H1 (cell line): ENCODE results near the gene FZD8. TPM values are rescaled to one million over a fixed set of nuclear protein-coding genes. Genes with fewer than 3 reads are reported as not detected.

Experiments
- BCL11A ChIP-seq, 2 experiments: IDR thresholded peaks; one replicate each; pipeline ENCODE4 v1.6.1; 2011; ENCODE audit warnings: low read depth in 2 of 2, low read length in 2 of 2, mild to moderate bottlenecking in 2 of 2
- CEBPB ChIP-seq: IDR thresholded peaks from 2 replicates; pipeline ENCODE4 v1.6.1; 2012; ENCODE audit warnings: low read depth, low read length
- EGR1 ChIP-seq: IDR thresholded peaks from 2 replicates; pipeline ENCODE4 v1.6.1; 2011; ENCODE audit warnings: low read depth, low read length, borderline replicate concordance
- KDM1A ChIP-seq: fragments of 200-600, 300-600 bp; sonication (generic); IDR thresholded peaks from 2 replicates; pipeline ENCODE4 v1.7.1; 2016; ENCODE audit warnings: mild to moderate bottlenecking, low read length, borderline replicate concordance
- RXRA ChIP-seq: IDR thresholded peaks from 2 replicates; pipeline ENCODE4 v1.6.1; 2011; ENCODE audit warnings: low read depth, mild to moderate bottlenecking, low read length, moderate library complexity; ENCODE audit not compliant: insufficient read depth
- SUZ12 ChIP-seq: fragments of 200-600 bp; sonication (generic); IDR thresholded peaks from 2 replicates; pipeline ENCODE4 v1.6.1; 2012; ENCODE audit warnings: mild to moderate bottlenecking, inconsistent platforms, low read length, moderate library complexity, mixed read lengths
- TCF12 ChIP-seq: IDR thresholded peaks from 2 replicates; pipeline ENCODE4 v1.6.1; 2011; ENCODE audit warnings: low read depth, mild to moderate bottlenecking, low read length
- polyA plus RNA-seq, 7 experiments: library from polyadenylated mRNA; depleted of rRNA in 3 of 7; stranded (reverse) in 5 of 7; unstranded in 2 of 7; fragments of >200 nt in 5 of 7; fragments of 200-250 nt in 2 of 7; gene quantifications; 1 replicate in 5 of 7; 2 replicates in 1 of 7; 4 replicates in 1 of 7; pipeline versions ENCODE4 v1.2.1 to v1.2.3, GENCODE V29; 2011 to 2013; ENCODE audit warnings: missing spikeins in 2 of 7, mixed read lengths in 2 of 7
- total RNA-seq: library from RNA; stranded (reverse); fragmentation: NEBNext Ultra II Directional; extraction: Animal tissue kit (Norgen Biotek cat#: 25700); gene quantifications from 2 replicates; pipeline ENCODE4 v1.2.1, GENCODE V29; 2021
- TF ChIP-seq, protein P1 (sequence below): fragments of 300-600 bp; sonication (generic); IDR thresholded peaks from 2 replicates; pipeline ENCODE4 v1.7.1; 2012; ENCODE audit warnings: low read length, moderate library complexity, mild to moderate bottlenecking, inconsistent platforms; ENCODE audit not compliant: insufficient replicate concordance
- TF ChIP-seq, protein P2 (sequence below): IDR thresholded peaks from 2 replicates; pipeline ENCODE4 v1.6.1; 2012; ENCODE audit warnings: inconsistent platforms

The FZD8 gene
- total and polyA plus RNA-seq, 2 of the 8 experiments (the other 6 are each of a cell fraction or from before 2014, with no cell fraction given): 4.8 to 7.1 TPM

DNA sequence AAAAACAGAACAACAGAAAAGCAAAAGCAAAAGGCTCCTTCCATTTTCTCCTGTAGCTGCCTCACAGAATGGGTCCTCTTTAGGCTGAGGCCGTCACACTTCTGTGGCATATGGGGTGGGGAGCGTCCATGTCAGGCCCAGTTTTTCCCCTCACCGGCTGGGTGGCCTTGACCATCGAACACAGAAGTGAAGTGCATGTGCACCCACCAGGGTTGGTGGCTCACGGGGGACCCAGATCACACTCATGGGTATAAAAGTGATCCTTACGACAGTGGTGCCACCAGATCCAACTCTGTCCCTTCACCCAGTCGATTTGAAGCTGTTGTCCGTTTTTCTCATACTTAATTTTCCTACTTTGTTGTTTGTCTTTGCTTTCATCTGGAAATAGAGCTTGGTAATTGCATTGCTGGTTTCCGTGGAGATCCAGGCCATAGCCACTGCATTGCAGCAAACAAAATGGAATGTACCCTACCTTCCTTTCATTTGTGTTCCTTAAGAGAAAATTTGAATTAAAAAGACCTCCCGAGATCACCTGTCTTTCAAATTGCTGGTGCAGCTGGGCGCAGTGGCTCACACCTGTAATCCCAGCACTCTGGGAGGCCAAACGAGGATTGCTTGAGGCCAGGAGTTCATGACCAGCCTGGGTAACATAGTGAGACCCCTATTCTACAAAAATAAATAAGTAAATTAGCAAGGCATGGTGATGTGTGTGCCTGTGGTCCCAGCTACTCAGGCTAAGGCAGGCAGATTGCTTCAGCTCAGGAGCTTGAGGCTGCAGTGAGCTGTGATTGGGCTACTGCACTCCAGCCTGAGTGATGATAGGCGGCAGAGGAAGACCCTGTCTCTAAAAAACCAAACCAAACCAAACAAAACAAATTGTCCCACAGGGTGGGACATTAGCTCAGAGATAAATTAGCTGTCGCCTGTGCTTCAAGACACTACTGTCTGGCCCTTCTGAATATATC lies 47.7 kb downstream of the FZD8 start (continued):
- TF ChIP-seq, protein P1, sequence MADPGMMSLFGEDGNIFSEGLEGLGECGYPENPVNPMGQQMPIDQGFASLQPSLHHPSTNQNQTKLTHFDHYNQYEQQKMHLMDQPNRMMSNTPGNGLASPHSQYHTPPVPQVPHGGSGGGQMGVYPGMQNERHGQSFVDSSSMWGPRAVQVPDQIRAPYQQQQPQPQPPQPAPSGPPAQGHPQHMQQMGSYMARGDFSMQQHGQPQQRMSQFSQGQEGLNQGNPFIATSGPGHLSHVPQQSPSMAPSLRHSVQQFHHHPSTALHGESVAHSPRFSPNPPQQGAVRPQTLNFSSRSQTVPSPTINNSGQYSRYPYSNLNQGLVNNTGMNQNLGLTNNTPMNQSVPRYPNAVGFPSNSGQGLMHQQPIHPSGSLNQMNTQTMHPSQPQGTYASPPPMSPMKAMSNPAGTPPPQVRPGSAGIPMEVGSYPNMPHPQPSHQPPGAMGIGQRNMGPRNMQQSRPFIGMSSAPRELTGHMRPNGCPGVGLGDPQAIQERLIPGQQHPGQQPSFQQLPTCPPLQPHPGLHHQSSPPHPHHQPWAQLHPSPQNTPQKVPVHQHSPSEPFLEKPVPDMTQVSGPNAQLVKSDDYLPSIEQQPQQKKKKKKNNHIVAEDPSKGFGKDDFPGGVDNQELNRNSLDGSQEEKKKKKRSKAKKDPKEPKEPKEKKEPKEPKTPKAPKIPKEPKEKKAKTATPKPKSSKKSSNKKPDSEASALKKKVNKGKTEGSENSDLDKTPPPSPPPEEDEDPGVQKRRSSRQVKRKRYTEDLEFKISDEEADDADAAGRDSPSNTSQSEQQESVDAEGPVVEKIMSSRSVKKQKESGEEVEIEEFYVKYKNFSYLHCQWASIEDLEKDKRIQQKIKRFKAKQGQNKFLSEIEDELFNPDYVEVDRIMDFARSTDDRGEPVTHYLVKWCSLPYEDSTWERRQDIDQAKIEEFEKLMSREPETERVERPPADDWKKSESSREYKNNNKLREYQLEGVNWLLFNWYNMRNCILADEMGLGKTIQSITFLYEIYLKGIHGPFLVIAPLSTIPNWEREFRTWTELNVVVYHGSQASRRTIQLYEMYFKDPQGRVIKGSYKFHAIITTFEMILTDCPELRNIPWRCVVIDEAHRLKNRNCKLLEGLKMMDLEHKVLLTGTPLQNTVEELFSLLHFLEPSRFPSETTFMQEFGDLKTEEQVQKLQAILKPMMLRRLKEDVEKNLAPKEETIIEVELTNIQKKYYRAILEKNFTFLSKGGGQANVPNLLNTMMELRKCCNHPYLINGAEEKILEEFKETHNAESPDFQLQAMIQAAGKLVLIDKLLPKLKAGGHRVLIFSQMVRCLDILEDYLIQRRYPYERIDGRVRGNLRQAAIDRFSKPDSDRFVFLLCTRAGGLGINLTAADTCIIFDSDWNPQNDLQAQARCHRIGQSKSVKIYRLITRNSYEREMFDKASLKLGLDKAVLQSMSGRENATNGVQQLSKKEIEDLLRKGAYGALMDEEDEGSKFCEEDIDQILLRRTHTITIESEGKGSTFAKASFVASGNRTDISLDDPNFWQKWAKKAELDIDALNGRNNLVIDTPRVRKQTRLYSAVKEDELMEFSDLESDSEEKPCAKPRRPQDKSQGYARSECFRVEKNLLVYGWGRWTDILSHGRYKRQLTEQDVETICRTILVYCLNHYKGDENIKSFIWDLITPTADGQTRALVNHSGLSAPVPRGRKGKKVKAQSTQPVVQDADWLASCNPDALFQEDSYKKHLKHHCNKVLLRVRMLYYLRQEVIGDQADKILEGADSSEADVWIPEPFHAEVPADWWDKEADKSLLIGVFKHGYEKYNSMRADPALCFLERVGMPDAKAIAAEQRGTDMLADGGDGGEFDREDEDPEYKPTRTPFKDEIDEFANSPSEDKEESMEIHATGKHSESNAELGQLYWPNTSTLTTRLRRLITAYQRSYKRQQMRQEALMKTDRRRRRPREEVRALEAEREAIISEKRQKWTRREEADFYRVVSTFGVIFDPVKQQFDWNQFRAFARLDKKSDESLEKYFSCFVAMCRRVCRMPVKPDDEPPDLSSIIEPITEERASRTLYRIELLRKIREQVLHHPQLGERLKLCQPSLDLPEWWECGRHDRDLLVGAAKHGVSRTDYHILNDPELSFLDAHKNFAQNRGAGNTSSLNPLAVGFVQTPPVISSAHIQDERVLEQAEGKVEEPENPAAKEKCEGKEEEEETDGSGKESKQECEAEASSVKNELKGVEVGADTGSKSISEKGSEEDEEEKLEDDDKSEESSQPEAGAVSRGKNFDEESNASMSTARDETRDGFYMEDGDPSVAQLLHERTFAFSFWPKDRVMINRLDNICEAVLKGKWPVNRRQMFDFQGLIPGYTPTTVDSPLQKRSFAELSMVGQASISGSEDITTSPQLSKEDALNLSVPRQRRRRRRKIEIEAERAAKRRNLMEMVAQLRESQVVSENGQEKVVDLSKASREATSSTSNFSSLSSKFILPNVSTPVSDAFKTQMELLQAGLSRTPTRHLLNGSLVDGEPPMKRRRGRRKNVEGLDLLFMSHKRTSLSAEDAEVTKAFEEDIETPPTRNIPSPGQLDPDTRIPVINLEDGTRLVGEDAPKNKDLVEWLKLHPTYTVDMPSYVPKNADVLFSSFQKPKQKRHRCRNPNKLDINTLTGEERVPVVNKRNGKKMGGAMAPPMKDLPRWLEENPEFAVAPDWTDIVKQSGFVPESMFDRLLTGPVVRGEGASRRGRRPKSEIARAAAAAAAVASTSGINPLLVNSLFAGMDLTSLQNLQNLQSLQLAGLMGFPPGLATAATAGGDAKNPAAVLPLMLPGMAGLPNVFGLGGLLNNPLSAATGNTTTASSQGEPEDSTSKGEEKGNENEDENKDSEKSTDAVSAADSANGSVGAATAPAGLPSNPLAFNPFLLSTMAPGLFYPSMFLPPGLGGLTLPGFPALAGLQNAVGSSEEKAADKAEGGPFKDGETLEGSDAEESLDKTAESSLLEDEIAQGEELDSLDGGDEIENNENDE: peak; percentile 41
- TF ChIP-seq BCL11A (IDR thresholded peaks at IDR 0.05; ENCODE audit: low read depth in 2 of 2, low read length in 2 of 2) (peak in 1 of 2 experiments; percentile 28), KDM1A (peak; percentile 56; the same call in 1 of the 2 replicates), TCF12 (peak; percentile 97), EGR1 (no peak), CEBPB (no peak; the same call in 1 of the 2 replicates), SUZ12 (no peak), RXRA (peak; percentile 65; the same call in 1 of the 2 replicates)
- TF ChIP-seq, protein P2, sequence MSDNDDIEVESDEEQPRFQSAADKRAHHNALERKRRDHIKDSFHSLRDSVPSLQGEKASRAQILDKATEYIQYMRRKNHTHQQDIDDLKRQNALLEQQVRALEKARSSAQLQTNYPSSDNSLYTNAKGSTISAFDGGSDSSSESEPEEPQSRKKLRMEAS: peak; percentile 51
